ENCODE results near the gene SGPL1. TPM values are rescaled to one million over a fixed set of nuclear protein-coding genes. Genes with fewer than 3 reads are reported as not detected.
"Not testable (repeated sequence)": the region's sequence is repeated elsewhere in the genome, so short reads cannot be mapped to it uniquely, and the experiment has no call there.

The SGPL1 gene
- total RNA-seq, 2 experiments from 2014 or later, result 15.1 to 16.9 TPM

DNA sequence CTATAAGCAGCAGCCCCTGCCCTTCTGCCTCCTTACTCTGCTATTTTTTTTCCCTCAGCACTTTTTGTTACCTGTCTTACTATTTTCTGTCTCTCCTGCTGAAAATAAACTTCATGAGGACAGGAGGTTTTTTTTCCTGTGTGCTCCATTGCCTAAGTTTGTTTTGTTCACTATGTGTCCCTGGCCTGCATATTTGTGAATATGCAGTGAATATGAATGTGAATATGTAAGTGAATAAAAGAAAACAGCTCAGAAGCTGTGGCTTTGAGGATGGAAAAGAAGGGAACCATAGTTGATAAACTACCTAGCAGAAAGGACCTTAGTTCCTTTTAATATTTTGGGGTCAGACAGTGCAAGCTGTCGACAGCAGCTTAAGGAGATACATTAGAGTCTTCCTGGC is 37.7 kb downstream of the SGPL1 start:
- CTCF ChIA-PET, result interaction anchor here (0.7 kb wide), 1 partner anchor 24 kb away, joined by 4 read pairs; no protein-coding TSS in a partner anchor
- H3K27me3 Mint-ChIP-seq, result no peaks in the 10 kb centered on the region
- Histone ChIP-seq H3K9me3 (ENCODE audit: control insufficient read depth in 1 of 2, insufficient read depth in 1 of 2, low read length in 2 of 2) (no peaks in the 10 kb centered on the region), H3K4me3 (ENCODE audit: low read length) (no peak overlapping the region), H3K27ac (ENCODE audit: low read depth in 1 of 2, low read length in 2 of 2) (no peak overlapping the region), H3K36me3 (ENCODE audit: insufficient read depth, low read length) (peaks cover 48% of the 10 kb centered on the region), H3K4me1 (ENCODE audit: insufficient read depth, low read length) (no peaks in the 10 kb centered on the region), H3K27me3 (ENCODE audit: control insufficient read depth in 1 of 2, insufficient read depth in 2 of 2, low read length in 2 of 2) (no peaks in the 10 kb centered on the region)
- no peak overlapping the region for H3K27ac Mint-ChIP-seq
- intact Hi-C loops (cut with DNase I, micrococcal nuclease), result no loop called here
- peaks cover 96% of the 10 kb centered on the region for H3K36me3 Mint-ChIP-seq (ENCODE audit: low read depth)
- TF ChIP-seq, protein P1, sequence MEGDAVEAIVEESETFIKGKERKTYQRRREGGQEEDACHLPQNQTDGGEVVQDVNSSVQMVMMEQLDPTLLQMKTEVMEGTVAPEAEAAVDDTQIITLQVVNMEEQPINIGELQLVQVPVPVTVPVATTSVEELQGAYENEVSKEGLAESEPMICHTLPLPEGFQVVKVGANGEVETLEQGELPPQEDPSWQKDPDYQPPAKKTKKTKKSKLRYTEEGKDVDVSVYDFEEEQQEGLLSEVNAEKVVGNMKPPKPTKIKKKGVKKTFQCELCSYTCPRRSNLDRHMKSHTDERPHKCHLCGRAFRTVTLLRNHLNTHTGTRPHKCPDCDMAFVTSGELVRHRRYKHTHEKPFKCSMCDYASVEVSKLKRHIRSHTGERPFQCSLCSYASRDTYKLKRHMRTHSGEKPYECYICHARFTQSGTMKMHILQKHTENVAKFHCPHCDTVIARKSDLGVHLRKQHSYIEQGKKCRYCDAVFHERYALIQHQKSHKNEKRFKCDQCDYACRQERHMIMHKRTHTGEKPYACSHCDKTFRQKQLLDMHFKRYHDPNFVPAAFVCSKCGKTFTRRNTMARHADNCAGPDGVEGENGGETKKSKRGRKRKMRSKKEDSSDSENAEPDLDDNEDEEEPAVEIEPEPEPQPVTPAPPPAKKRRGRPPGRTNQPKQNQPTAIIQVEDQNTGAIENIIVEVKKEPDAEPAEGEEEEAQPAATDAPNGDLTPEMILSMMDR (IDR thresholded peaks at IDR 0.05), result no peak
- no peaks in the 10 kb centered on the region for H3K9me3 Mint-ChIP-seq
- peaks cover 8% of the 10 kb centered on the region for H3K4me1 Mint-ChIP-seq (ENCODE audit: low read depth)
- DNase-seq (no peak), ATAC-seq (ENCODE audit: poor library complexity) (no peak)
- H3K4me3 Mint-ChIP-seq, result no peak overlapping the region
- POLR2A ChIA-PET, result no interaction called here

GRCh38 chr10:70856454-70856853 is 40.7 kb downstream of the SGPL1 start:
- Mint-ChIP-seq H3K9me3 (no peaks in the 10 kb centered on the region), H3K27ac (no peak overlapping the region), H3K36me3 (ENCODE audit: low read depth) (peaks cover 95% of the 10 kb centered on the region)

GRCh38 chr10:70858759-70859158 is 43.0 kb downstream of the SGPL1 start:
- no peak overlapping the region for H3K27ac Mint-ChIP-seq
- H3K36me3 ChIP-seq (ENCODE audit: insufficient read depth, low read length), result peaks cover 49% of the 10 kb centered on the region
- CTCF ChIA-PET, result no interaction called here

More at GRCh38 chr10:70856454-70856853, 40.7 kb downstream of the SGPL1 start:
- Histone ChIP-seq H3K36me3 (ENCODE audit: insufficient read depth, low read length) (peaks cover 67% of the 10 kb centered on the region), H3K27ac (ENCODE audit: low read depth in 1 of 2, low read length in 2 of 2) (no peak overlapping the region), H3K9me3 (ENCODE audit: control insufficient read depth in 1 of 2, insufficient read depth in 1 of 2, low read length in 2 of 2) (no peaks in the 10 kb centered on the region), H3K4me1 (ENCODE audit: insufficient read depth, low read length) (no peaks in the 10 kb centered on the region), H3K4me3 (ENCODE audit: low read length) (no peak overlapping the region), H3K27me3 (ENCODE audit: control insufficient read depth in 1 of 2, insufficient read depth in 2 of 2, low read length in 2 of 2) (no peaks in the 10 kb centered on the region)
- ATAC-seq (ENCODE audit: poor library complexity) (no peak), DNase-seq (no peak)
- ChIA-PET POLR2A (no interaction called here), CTCF (no interaction called here)
- Mint-ChIP-seq H3K4me3 (no peak overlapping the region), H3K27me3 (no peaks in the 10 kb centered on the region), H3K4me1 (ENCODE audit: low read depth) (no peaks in the 10 kb centered on the region)
- intact Hi-C loops (cut with DNase I, micrococcal nuclease), result no loop called here
- TF ChIP-seq, protein P1 (IDR thresholded peaks at IDR 0.05), result no peak

GRCh38 chr10:70861495-70862197 is 45.9 kb downstream of the SGPL1 start:
- CTCF ChIA-PET, result not testable (repeated sequence)
- peaks cover 37% of the 10 kb centered on the region for H3K36me3 ChIP-seq (ENCODE audit: insufficient read depth, low read length)

More at GRCh38 chr10:70858759-70859158, 43.0 kb downstream of the SGPL1 start:
- H3K27me3 ChIP-seq (ENCODE audit: control insufficient read depth in 1 of 2, insufficient read depth in 2 of 2, low read length in 2 of 2), result no peaks in the 10 kb centered on the region
- no peak overlapping the region for H3K4me3 ChIP-seq (ENCODE audit: low read length)
- H3K27me3 Mint-ChIP-seq, result no peaks in the 10 kb centered on the region
- POLR2A ChIA-PET, result no interaction called here
- no peak overlapping the region for H3K27ac ChIP-seq (ENCODE audit: low read depth in 1 of 2, low read length in 2 of 2)
- H3K9me3 ChIP-seq (ENCODE audit: control insufficient read depth in 1 of 2, insufficient read depth in 1 of 2, low read length in 2 of 2), result no peaks in the 10 kb centered on the region
- TF ChIP-seq, protein P1 (IDR thresholded peaks at IDR 0.05), result no peak
- ATAC-seq (ENCODE audit: poor library complexity), result no peak
- no peak for DNase-seq
- peaks cover 84% of the 10 kb centered on the region for H3K36me3 Mint-ChIP-seq (ENCODE audit: low read depth)
- no peak overlapping the region for H3K4me3 Mint-ChIP-seq
- H3K4me1 ChIP-seq (ENCODE audit: insufficient read depth, low read length), result no peaks in the 10 kb centered on the region
- intact Hi-C loops (cut with DNase I, micrococcal nuclease), result no loop called here
- no peaks in the 10 kb centered on the region for H3K4me1 Mint-ChIP-seq (ENCODE audit: low read depth)
- no peaks in the 10 kb centered on the region for H3K9me3 Mint-ChIP-seq

More at GRCh38 chr10:70861495-70862197, 45.9 kb downstream of the SGPL1 start:
- H3K4me3 ChIP-seq (ENCODE audit: low read length); H3K27me3 ChIP-seq (ENCODE audit: control insufficient read depth in 1 of 2, insufficient read depth in 2 of 2, low read length in 2 of 2); H3K9me3 ChIP-seq (ENCODE audit: control insufficient read depth in 1 of 2, insufficient read depth in 1 of 2, low read length in 2 of 2); H3K27me3 Mint-ChIP-seq; H3K9me3 Mint-ChIP-seq; POLR2A ChIA-PET; H3K4me1 ChIP-seq (ENCODE audit: insufficient read depth, low read length); H3K4me1 Mint-ChIP-seq (ENCODE audit: low read depth); H3K27ac Mint-ChIP-seq; H3K4me3 Mint-ChIP-seq; DNase-seq; intact Hi-C loops (cut with DNase I, micrococcal nuclease); ATAC-seq (ENCODE audit: poor library complexity); H3K27ac ChIP-seq (ENCODE audit: low read depth in 1 of 2, low read length in 2 of 2): not testable (repeated sequence)
- H3K36me3 Mint-ChIP-seq (ENCODE audit: low read depth), result peaks cover 83% of the 10 kb centered on the region
